ENCODE measurements around the gene ZNF92.
"Not testable (repeated sequence)": the region's sequence is repeated elsewhere in the genome, so short reads cannot be mapped to it uniquely, and the experiment has no call there.

Gene ZNF92

GRCh38 chr7:65411249-65411648 lies 37.6 kb downstream of the ZNF92 start (continued):
- TF ChIP-seq, protein P1, sequence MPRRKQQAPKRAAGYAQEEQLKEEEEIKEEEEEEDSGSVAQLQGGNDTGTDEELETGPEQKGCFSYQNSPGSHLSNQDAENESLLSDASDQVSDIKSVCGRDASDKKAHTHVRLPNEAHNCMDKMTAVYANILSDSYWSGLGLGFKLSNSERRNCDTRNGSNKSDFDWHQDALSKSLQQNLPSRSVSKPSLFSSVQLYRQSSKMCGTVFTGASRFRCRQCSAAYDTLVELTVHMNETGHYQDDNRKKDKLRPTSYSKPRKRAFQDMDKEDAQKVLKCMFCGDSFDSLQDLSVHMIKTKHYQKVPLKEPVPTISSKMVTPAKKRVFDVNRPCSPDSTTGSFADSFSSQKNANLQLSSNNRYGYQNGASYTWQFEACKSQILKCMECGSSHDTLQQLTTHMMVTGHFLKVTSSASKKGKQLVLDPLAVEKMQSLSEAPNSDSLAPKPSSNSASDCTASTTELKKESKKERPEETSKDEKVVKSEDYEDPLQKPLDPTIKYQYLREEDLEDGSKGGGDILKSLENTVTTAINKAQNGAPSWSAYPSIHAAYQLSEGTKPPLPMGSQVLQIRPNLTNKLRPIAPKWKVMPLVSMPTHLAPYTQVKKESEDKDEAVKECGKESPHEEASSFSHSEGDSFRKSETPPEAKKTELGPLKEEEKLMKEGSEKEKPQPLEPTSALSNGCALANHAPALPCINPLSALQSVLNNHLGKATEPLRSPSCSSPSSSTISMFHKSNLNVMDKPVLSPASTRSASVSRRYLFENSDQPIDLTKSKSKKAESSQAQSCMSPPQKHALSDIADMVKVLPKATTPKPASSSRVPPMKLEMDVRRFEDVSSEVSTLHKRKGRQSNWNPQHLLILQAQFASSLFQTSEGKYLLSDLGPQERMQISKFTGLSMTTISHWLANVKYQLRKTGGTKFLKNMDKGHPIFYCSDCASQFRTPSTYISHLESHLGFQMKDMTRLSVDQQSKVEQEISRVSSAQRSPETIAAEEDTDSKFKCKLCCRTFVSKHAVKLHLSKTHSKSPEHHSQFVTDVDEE (CRISPR knock-in tag; IDR thresholded peaks at IDR 0.05): no peak
- TF ChIP-seq OSR1 (CRISPR knock-in tag; IDR thresholded peaks at IDR 0.05): no peak

GRCh38 chr7:65422670-65423069 lies 49.0 kb downstream of the ZNF92 start:
- ATAC-seq: no peak
- TF ChIP-seq, protein P2, sequence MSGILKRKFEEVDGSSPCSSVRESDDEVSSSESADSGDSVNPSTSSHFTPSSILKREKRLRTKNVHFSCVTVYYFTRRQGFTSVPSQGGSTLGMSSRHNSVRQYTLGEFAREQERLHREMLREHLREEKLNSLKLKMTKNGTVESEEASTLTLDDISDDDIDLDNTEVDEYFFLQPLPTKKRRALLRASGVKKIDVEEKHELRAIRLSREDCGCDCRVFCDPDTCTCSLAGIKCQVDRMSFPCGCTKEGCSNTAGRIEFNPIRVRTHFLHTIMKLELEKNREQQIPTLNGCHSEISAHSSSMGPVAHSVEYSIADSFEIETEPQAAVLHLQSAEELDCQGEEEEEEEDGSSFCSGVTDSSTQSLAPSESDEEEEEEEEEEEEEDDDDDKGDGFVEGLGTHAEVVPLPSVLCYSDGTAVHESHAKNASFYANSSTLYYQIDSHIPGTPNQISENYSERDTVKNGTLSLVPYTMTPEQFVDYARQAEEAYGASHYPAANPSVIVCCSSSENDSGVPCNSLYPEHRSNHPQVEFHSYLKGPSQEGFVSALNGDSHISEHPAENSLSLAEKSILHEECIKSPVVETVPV (CRISPR knock-in tag; IDR thresholded peaks at IDR 0.05): no peak
- no peak for TF ChIP-seq ZNF565 (CRISPR knock-in tag; conservative IDR thresholded peaks at IDR 0.05; ENCODE audit: low read depth)
- no peak for TF ChIP-seq ZNF8 (CRISPR knock-in tag; IDR thresholded peaks at IDR 0.05)
- TF ChIP-seq TOX (CRISPR knock-in tag; IDR thresholded peaks at IDR 0.05; ENCODE audit: borderline replicate concordance): no peak
- TF ChIP-seq PATZ1 (CRISPR knock-in tag; IDR thresholded peaks at IDR 0.05; ENCODE audit: borderline replicate concordance): no peak
- no peak for TF ChIP-seq ARNTL (CRISPR knock-in tag; IDR thresholded peaks at IDR 0.05; ENCODE audit: borderline replicate concordance, low read depth)
- no peak for TF ChIP-seq RARB (CRISPR knock-in tag; IDR thresholded peaks at IDR 0.05)

GRCh38 chr7:65423286-65423685 lies 49.6 kb downstream of the ZNF92 start:
- ATAC-seq: not testable (repeated sequence)

GRCh38 chr7:65429642-65430343 lies 56.1 kb downstream of the ZNF92 start:
- ATAC-seq: no peak
- TF ChIP-seq, protein P1 (CRISPR knock-in tag; IDR thresholded peaks at IDR 0.05): no peak
- TF ChIP-seq ZNF8 (CRISPR knock-in tag; IDR thresholded peaks at IDR 0.05): no peak
- no peak for TF ChIP-seq OSR1 (CRISPR knock-in tag; IDR thresholded peaks at IDR 0.05)
- TF ChIP-seq CREB5 (CRISPR knock-in tag; IDR thresholded peaks at IDR 0.05; ENCODE audit: low read depth): no peak
- no peak for TF ChIP-seq GLIS3 (CRISPR knock-in tag; IDR thresholded peaks at IDR 0.05)
- no peak for TF ChIP-seq CSDC2 (CRISPR knock-in tag; IDR thresholded peaks at IDR 0.05)
- TF ChIP-seq TOX (CRISPR knock-in tag; IDR thresholded peaks at IDR 0.05; ENCODE audit: borderline replicate concordance): no peak
- no peak for TF ChIP-seq ZNF565 (CRISPR knock-in tag; conservative IDR thresholded peaks at IDR 0.05; ENCODE audit: low read depth)
- TF ChIP-seq BACH2 (CRISPR knock-in tag; IDR thresholded peaks at IDR 0.05; ENCODE audit: borderline replicate concordance): no peak
- no peak for TF ChIP-seq POU6F1 (CRISPR knock-in tag; IDR thresholded peaks at IDR 0.05; ENCODE audit: borderline replicate concordance, low read depth)
- TF ChIP-seq PPARA (CRISPR knock-in tag; IDR thresholded peaks at IDR 0.05; ENCODE audit: borderline replicate concordance): no peak
- TF ChIP-seq ZC3H10 (CRISPR knock-in tag; IDR thresholded peaks at IDR 0.05): no peak
- TF ChIP-seq TCF4 (CRISPR knock-in tag; IDR thresholded peaks at IDR 0.05; ENCODE audit: borderline replicate concordance): no peak
- no peak for TF ChIP-seq ZFP3 (CRISPR knock-in tag; IDR thresholded peaks at IDR 0.05)
- TF ChIP-seq ZFP30 (CRISPR knock-in tag; IDR thresholded peaks at IDR 0.05): no peak
